NB4 (cell line): ENCODE results near the gene TWSG1.

Experiments
- MYC ChIP-seq: IDR thresholded peaks from 2 replicates; pipeline ENCODE4 v1.6.1; 2011; ENCODE audit warnings: low read depth, low read length
- POLR2A ChIP-seq: IDR thresholded peaks from 2 replicates; pipeline ENCODE4 v1.6.1; 2011; ENCODE audit warnings: mild to moderate bottlenecking; ENCODE audit not compliant: insufficient read length; ENCODE audit errors: extremely low read depth
- TF ChIP-seq, protein P1 (sequence below): IDR thresholded peaks from one replicate; pipeline ENCODE4 v1.5.1; 2012; ENCODE audit warnings: low read depth, low read length
- TF ChIP-seq, protein P2 (sequence below): IDR thresholded peaks from 2 replicates; pipeline ENCODE4 v1.6.1; 2011; ENCODE audit warnings: low read depth, low read length

DNA sequence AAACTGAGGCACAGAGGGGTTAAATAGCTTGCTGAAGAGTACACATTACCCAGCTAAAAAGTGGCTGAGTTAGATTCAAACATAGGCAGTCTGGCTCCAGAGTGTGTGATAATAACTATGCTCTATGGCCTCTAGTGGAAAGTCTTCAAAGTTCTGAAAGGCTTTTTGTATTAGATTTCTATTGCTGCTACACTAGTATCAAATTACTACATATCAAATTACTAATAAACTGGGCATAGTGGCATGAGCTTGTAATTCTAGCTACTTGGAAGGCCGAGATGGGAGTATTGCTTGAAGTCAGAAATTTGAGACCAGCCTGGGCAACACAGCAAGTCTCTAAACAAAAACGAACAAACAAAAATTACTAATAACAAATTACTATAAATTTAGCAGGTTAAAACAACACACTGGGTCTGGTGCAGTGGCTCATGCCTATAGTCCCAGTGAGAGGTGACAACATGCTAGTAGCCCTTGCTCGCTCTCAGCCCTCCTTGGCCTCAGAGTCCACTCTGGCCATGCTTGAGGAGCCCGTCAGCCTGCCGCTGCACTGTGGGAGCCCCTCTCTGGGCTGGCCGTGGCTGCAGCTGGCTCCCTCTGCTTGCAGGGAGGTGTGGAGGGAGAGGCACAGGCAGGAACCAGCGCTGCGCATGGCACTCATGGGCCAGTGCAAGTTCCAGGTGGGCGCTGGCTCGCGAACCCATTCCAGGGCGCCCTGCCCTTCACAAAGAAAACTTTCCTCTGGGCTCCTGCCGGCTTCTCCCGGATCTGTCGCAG is 38.2 kb upstream of the TWSG1 start:
- TF ChIP-seq, protein P1, sequence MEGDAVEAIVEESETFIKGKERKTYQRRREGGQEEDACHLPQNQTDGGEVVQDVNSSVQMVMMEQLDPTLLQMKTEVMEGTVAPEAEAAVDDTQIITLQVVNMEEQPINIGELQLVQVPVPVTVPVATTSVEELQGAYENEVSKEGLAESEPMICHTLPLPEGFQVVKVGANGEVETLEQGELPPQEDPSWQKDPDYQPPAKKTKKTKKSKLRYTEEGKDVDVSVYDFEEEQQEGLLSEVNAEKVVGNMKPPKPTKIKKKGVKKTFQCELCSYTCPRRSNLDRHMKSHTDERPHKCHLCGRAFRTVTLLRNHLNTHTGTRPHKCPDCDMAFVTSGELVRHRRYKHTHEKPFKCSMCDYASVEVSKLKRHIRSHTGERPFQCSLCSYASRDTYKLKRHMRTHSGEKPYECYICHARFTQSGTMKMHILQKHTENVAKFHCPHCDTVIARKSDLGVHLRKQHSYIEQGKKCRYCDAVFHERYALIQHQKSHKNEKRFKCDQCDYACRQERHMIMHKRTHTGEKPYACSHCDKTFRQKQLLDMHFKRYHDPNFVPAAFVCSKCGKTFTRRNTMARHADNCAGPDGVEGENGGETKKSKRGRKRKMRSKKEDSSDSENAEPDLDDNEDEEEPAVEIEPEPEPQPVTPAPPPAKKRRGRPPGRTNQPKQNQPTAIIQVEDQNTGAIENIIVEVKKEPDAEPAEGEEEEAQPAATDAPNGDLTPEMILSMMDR = no peak
- no peak for TF ChIP-seq POLR2A
- TF ChIP-seq, protein P2, sequence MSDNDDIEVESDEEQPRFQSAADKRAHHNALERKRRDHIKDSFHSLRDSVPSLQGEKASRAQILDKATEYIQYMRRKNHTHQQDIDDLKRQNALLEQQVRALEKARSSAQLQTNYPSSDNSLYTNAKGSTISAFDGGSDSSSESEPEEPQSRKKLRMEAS = no peak
- no peak for TF ChIP-seq MYC
